ENCODE results near the gene GCG. TPM values are rescaled to one million over a fixed set of nuclear protein-coding genes. Genes with fewer than 3 reads are reported as not detected.

The GCG gene
- total RNA-seq, 1 experiment from 2014 or later = not detected

- Histone ChIP-seq H3K36me3 (ENCODE audit: control insufficient read depth in 1 of 2, insufficient read depth in 2 of 2, low read length in 2 of 2) (no peaks in the 10 kb centered on the region), H3K4me3 (replicated peaks in 1 of 2; ENCODE audit: low read depth in 1 of 2, low read length in 2 of 2) (no peak overlapping the region), H3K9me3 (ENCODE audit: control insufficient read depth in 1 of 2, insufficient read depth in 1 of 2, low read depth in 1 of 2, low read length in 2 of 2) (no peaks in the 10 kb centered on the region), H2AFZ (ENCODE audit: low read depth, low read length, poor library complexity, severe bottlenecking) (no peak overlapping the region), H3K4me1 (ENCODE audit: control insufficient read depth in 1 of 2, insufficient read depth in 2 of 2, low read length in 2 of 2) (no peaks in the 10 kb centered on the region), H3K9ac (ENCODE audit: low read length) (no peak overlapping the region), H3K27ac (ENCODE audit: low read depth, low read length) (no peak overlapping the region), H4K20me1 (ENCODE audit: insufficient read depth) (no peaks in the 10 kb centered on the region), H3K9me2 (ENCODE audit: insufficient read depth) (no peaks in the 10 kb centered on the region), H3K27me3 (ENCODE audit: insufficient read depth, low read length) (no peaks in the 10 kb centered on the region), H3K4me2 (ENCODE audit: low read length) (no peak overlapping the region), H3K79me2 (ENCODE audit: insufficient read depth, low read length) (no peaks in the 10 kb centered on the region)
- TF ChIP-seq SIN3A (IDR thresholded peaks at IDR 0.05; ENCODE audit: low read depth) (no peak), ZFX (IDR thresholded peaks at IDR 0.05) (no peak), ZNF274 (IDR thresholded peaks at IDR 0.05; ENCODE audit: low read depth, low read length) (no peak), FOSL1 (IDR thresholded peaks at IDR 0.05; ENCODE audit: low read depth) (no peak), RAD21 (IDR thresholded peaks at IDR 0.05; ENCODE audit: low read depth) (no peak), POLR2AphosphoS5 (IDR thresholded peaks at IDR 0.05; ENCODE audit: low read depth, low read length) (no peak), ATF3 (IDR thresholded peaks at IDR 0.05) (no peak), CEBPB (IDR thresholded peaks at IDR 0.05; ENCODE audit: low read depth) (no peak), SRF (IDR thresholded peaks at IDR 0.05; ENCODE audit: low read depth) (no peak), ELF1 (IDR thresholded peaks at IDR 0.05; ENCODE audit: borderline replicate concordance, low read depth) (no peak), MAX (IDR thresholded peaks at IDR 0.05) (no peak), EZH2phosphoT487 (IDR thresholded peaks at IDR 0.05; ENCODE audit: borderline replicate concordance) (no peak), REST (IDR thresholded peaks at IDR 0.05; ENCODE audit: low read depth) (no peak), CBX3 (IDR thresholded peaks at IDR 0.05; ENCODE audit: low read depth) (no peak)
- ATAC-seq (no peak), DNase-seq (ENCODE audit: low read depth, low spot score) (no peak)
- POLR2A ChIA-PET = no interaction called here
- no TSS peak for BruUV-seq (replicated peaks)
- RAD21 ChIA-PET (ENCODE audit: low non-redundant PET in 1 of 2, low total read pairs in 2 of 2, uncharacterized antibody in 2 of 2, unreplicated experiment in 2 of 2) = no interaction called here
- intact Hi-C loops (cut with micrococcal nuclease) = no loop called here
- CTCF ChIA-PET = no interaction called here
These were observed 46.2 kb upstream of the GCG start for GRCh38 chr2:162198239-162198638.

Data from HCT116 (cell line).